ENCODE results near the gene NUP214.
"Not testable (repeated sequence)": the region's sequence is repeated elsewhere in the genome, so short reads cannot be mapped to it uniquely, and the experiment has no call there.

NUP214 gene

DNA sequence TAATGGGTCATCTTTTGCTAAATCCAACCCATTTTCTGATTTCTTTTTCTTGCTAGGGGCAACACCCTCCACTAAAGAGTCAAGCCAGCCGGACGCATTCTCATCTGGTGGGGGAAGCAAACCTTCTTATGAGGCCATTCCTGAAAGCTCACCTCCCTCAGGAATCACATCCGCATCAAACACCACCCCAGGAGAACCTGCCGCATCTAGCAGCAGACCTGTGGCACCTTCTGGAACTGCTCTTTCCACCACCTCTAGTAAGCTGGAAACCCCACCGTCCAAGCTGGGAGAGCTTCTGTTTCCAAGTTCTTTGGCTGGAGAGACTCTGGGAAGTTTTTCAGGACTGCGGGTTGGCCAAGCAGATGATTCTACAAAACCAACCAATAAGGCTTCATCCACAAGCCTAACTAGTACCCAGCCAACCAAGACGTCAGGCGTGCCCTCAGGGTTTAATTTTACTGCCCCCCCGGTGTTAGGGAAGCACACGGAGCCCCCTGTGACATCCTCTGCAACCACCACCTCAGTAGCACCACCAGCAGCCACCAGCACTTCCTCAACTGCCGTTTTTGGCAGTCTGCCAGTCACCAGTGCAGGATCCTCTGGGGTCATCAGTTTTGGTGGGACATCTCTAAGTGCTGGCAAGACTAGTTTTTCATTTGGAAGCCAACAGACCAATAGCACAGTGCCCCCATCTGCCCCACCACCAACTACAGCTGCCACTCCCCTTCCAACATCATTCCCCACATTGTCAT is 72.0 kb downstream of the NUP214 start:
- DNase-seq (ENCODE audit: low spot score) = no peak

DNA sequence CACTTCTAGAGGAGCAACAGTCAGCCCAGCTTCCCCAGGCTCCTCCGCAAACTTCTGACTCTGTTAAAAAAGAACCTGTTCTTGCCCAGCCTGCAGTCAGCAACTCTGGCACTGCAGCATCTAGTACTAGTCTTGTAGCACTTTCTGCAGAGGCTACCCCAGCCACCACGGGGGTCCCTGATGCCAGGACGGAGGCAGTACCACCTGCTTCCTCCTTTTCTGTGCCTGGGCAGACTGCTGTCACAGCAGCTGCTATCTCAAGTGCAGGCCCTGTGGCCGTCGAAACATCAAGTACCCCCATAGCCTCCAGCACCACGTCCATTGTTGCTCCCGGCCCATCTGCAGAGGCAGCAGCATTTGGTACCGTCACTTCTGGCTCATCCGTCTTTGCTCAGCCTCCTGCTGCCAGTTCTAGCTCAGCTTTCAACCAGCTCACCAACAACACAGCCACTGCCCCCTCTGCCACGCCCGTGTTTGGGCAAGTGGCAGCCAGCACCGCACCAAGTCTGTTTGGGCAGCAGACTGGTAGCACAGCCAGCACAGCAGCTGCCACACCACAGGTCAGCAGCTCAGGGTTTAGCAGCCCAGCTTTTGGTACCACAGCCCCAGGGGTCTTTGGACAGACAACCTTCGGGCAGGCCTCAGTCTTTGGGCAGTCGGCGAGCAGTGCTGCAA is 72.8 kb downstream of the NUP214 start:
- DNase-seq (ENCODE audit: low spot score) = no peak

- no peak for DNase-seq (ENCODE audit: low spot score)
Measured at GRCh38 chr9:131201856-131202255, 76.5 kb downstream of the NUP214 start.

- no peak for DNase-seq (ENCODE audit: low spot score)
Measured at GRCh38 chr9:131203431-131204218, 78.2 kb downstream of the NUP214 start.

DNA sequence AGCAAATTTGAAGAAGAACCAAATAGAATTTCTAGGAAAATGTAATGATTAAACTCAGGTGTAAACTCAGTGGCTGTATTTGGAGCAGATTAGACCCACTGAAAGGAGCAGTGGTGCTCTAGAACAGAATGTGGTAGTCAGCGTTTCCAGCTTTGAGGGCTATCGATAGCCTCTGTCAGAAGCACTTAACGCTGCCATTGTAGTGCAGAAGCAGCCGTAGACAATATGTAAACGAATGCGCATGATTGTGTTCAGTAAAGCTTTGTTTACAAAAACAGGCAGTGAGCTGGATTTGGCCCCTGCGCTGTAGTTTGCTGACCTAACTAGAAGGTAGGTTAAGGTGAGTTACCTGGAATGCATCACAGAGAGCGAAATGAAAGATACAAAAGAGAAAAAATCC is 78.9 kb downstream of the NUP214 start:
- no peak for DNase-seq (ENCODE audit: low spot score)

DNA sequence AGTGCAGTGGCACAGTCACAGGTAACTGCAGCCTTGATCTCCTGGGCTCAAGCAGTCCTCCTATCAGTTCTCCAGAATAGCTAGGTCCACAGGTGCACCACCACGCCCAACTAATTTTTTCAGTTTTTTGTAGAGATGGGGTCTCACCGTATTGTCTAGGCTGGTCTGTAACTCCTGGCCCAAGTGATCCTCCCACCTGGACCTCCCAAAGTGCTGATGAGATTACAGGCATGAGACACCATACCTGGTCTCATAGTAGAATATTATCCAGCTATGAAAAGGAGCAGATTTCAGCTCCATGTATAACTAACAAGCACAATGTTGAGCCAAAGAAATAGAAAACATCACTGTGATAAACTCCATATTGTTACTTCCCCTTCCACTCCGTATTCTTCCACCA is 81.1 kb downstream of the NUP214 start:
- DNase-seq (ENCODE audit: low spot score) = no peak

DNA sequence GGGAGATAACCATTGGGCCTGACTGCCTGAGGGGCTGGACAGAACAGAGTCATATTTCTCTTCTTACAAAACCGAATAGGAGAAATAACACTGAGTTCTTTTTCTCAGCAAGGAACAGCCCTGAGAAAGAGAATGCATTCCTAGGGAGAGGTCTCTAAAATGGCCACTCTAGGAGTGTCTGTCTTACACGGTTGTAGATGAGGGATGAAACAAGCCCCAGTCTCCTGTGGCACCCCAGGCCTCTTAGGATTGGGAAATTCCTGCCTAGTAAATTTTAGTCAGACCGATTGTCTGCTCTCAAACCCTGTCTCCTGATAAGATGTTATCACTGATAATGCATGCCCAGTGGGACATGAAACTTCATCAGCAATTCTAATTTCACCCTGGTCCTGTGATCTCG is 86.5 kb downstream of the NUP214 start:
- DNase-seq (ENCODE audit: low spot score) = not testable (repeated sequence)

DNA sequence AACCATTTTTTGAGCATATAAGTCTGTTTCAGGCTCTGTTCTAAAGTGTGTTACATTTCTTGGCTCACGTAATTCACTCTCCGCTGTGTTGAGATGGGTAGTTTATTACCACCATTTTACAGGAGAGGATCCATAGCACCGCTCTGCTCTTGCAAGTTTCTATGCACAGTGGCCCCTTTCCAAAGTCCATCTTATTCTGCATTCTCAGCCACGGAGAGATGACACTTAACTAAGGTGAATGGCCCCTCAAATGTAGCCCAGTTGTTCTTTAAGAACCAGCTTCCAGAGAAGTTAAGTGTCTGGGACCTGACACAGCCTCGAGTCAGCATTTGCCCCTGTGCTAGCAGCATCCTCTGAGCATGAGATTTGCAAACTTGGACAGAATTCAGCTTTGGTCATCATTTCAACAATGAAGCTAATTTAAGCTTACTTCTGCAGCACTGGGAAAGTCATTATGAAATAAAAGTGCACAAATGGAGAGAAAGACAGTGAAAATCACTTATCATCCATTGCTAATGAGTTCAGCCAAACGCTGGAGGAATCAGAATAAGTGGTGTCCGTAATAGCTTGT is 89.0 kb downstream of the NUP214 start:
- DNase-seq (ENCODE audit: low spot score) = no peak

DNA sequence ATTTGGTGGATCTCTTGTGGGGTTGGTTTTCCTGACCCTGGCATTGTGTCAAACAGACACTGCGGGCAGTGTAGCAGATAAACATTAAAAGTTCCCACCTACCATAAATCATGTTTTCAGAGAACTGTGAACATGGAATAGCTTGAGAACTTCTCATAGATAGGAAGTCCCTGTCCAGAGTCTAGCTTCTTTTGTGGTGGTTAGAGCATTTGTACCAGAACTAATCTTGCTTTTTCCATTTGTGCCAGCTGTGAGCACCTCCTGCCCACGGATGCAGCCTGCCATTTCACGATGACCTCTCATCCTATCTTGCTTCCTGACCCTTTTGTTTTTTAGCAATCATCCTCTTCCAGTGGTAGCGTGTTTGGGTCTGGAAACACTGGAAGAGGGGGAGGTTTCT is 89.5 kb downstream of the NUP214 start:
- DNase-seq (ENCODE audit: low spot score) = no peak

DNA sequence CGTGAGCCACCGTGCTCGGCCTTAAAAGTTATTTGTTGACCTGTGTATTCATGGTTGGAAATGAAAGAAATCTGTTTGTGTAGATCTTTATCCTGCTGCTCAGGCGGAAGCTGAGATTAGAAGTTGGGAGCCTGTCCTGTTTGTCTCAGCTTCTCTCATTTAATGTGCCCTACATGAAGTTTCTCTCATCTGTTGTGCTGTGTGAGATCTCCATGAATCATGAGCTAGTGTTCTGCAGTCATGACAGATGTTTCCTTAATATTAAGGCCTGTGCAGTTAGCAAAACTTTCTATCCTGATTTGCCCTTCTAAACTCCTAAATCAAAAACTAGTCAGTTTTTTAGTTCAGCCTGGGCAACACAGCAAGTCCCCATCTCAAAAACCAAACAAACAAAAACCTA is 91.4 kb downstream of the NUP214 start:
- DNase-seq (ENCODE audit: low spot score) = no peak

DNA sequence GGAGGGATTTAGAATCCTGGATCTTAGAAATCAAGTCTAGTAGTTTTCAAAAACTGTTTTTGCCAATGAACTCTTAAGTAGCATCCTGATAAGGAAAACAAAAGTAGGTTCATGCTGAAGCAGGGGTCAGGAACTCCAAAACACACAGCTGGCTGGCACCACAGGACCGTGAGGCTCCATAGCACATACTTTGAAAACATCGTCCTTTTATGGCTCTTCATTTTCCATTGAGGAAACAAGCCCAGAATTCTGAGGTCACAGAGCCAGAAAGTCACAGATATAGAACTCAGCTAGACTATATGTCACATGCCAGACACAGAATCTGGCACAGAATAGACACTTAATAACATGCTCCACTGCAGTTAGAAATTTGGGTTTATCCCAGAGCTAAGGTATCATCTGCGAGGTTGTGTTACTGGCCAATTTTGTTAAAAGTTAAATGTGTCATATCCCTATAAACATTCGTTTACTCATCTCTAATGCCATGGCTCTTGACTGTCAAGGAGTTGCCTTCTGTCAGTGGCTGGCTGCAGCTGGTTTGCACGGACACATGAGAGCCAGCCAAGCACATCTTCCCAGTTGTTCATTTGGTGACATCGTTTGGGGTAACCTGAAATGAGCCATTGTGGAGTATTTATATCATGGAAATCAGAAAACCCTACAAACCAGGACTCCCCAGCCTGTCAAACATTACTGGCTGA is 92.1 kb downstream of the NUP214 start:
- DNase-seq (ENCODE audit: low spot score) = no peak

DNA sequence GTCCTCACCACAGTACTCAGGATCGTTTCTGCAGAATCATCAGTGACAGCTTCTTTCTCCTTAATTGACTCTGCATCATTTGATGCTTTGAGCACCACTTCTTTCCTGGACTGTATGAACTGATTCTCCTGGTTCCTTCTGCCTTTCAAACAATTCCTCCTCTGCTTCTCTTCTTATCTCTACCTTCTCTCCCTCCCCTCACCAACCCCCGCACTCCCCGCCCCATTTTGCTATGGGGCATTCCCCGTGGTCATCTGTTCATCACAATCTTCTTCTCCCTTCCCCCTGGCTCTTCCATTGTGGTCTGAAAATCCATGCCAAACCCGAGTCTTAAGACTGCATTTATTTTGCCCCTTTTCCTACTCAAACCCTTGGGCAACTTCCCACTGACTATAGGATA is 93.0 kb downstream of the NUP214 start:
- no peak for DNase-seq (ENCODE audit: low spot score)

GRCh38 chr9:131220485-131220884 is 95.1 kb downstream of the NUP214 start:
- no peak for DNase-seq (ENCODE audit: low spot score)

GRCh38 chr9:131222460-131222859 is 97.1 kb downstream of the NUP214 start:
- no peak for DNase-seq (ENCODE audit: low spot score)

GRCh38 chr9:131226226-131226625 is 100.8 kb downstream of the NUP214 start:
- no peak for DNase-seq (ENCODE audit: low spot score)

DNA sequence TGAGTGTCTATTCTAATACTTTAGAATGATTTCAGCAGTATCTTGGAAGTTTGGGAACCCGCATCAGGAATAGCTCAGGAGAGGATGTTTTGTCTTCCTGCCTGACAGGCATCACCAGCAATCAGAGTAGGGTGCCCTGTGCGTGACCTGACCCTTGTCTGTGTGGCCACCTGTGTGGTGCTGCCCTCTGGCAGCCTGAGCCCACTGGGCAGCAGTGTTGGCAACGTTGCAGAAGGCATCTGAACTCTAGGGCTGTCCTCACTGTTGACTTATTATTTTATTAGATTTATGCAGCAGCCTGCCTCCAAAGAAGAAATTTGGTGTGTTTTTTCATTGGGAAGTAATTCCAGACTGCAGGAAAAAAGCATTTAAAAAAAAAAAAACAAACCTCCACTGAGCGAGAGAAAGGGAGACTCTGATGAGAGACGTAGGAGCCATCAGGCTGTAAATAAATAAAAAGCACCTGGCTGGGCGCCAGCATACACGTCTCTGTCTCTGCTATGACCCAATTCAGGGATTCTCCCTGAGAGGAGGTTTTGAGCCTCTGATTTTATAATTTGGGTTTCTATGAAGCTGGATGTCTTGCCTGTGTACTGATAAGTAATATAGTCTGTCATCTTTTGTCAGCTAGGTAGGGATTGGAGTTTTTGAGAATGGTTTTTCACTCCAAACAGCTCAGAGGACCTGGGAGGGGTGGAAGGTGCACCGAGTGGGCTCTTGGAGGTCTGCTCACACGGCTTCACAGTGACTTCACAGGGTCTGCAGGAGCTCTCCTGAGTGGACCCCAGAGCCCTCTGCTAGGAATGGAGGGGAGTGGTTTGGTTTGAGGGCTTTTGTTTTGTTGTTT is 101.9 kb downstream of the NUP214 start:
- DNase-seq (ENCODE audit: low spot score) = no peak

GRCh38 chr9:131227959-131228460 is 102.6 kb downstream of the NUP214 start:
- no peak for DNase-seq (ENCODE audit: low spot score)

- no peak for DNase-seq (ENCODE audit: low spot score)
Measured at GRCh38 chr9:131228988-131229387, 103.6 kb downstream of the NUP214 start.

- DNase-seq (ENCODE audit: low spot score) = no peak
Measured at GRCh38 chr9:131233556-131233955, 108.2 kb downstream of the NUP214 start.

- DNase-seq (ENCODE audit: low spot score) = no peak
Measured at GRCh38 chr9:131233995-131234394, 108.6 kb downstream of the NUP214 start.
